ENCODE data around the gene DTNBP1. TPM values are rescaled to one million over a fixed set of nuclear protein-coding genes. Genes with fewer than 3 reads are reported as not detected.

DTNBP1 gene
- total RNA-seq, result 16.4 and 22.8 TPM in 2 replicates

- no peak for DNase-seq (ENCODE audit: extremely low read depth, low read depth, low spot score)
Observed at GRCh38 chr6:15662326-15663129, at the start of gene DTNBP1. Gene DTNBP1, minus strand, starts transcription at chr6:15663028. Its CDS starts 159 bp downstream, at chr6:15662869.

- DNase-seq (ENCODE audit: extremely low read depth, low read depth, low spot score), result no peak
Observed at GRCh38 chr6:15709651-15710269, 46.9 kb upstream of the DTNBP1 start.

- DNase-seq (ENCODE audit: extremely low read depth, low read depth, low spot score), result no peak
Observed at GRCh38 chr6:15708231-15708630, 45.4 kb upstream of the DTNBP1 start.

- DNase-seq (ENCODE audit: extremely low read depth, low read depth, low spot score), result no peak
Observed at GRCh38 chr6:15705981-15706380, 43.2 kb upstream of the DTNBP1 start.

- DNase-seq (ENCODE audit: extremely low read depth, low read depth, low spot score), result no peak
Observed at GRCh38 chr6:15698471-15698870, 35.6 kb upstream of the DTNBP1 start.

GRCh38 chr6:15697895-15698294, 35.1 kb upstream of the DTNBP1 start:
- DNase-seq (ENCODE audit: extremely low read depth, low read depth, low spot score), result no peak

GRCh38 chr6:15691250-15691869, 28.5 kb upstream of the DTNBP1 start:
- DNase-seq (ENCODE audit: extremely low read depth, low read depth, low spot score), result peak; percentile 62

- DNase-seq (ENCODE audit: extremely low read depth, low read depth, low spot score), result no peak
Observed at GRCh38 chr6:15690510-15690909, 27.7 kb upstream of the DTNBP1 start.

- no peak for DNase-seq (ENCODE audit: extremely low read depth, low read depth, low spot score)
Observed at GRCh38 chr6:15689586-15690482, 27.0 kb upstream of the DTNBP1 start.

GRCh38 chr6:15685619-15686018, 22.8 kb upstream of the DTNBP1 start:
- DNase-seq (ENCODE audit: extremely low read depth, low read depth, low spot score), result no peak

- no peak for DNase-seq (ENCODE audit: extremely low read depth, low read depth, low spot score)
Observed at GRCh38 chr6:15682965-15683822, 20.4 kb upstream of the DTNBP1 start.

- DNase-seq (ENCODE audit: extremely low read depth, low read depth, low spot score), result no peak
Observed at GRCh38 chr6:15681946-15682345, 19.1 kb upstream of the DTNBP1 start.

GRCh38 chr6:15678514-15678913, 15.7 kb upstream of the DTNBP1 start:
- no peak for DNase-seq (ENCODE audit: extremely low read depth, low read depth, low spot score)

GRCh38 chr6:15677822-15678221, 15.0 kb upstream of the DTNBP1 start:
- DNase-seq (ENCODE audit: extremely low read depth, low read depth, low spot score), result no peak

- DNase-seq (ENCODE audit: extremely low read depth, low read depth, low spot score), result no peak
Observed at GRCh38 chr6:15675536-15676220, 12.8 kb upstream of the DTNBP1 start.

GRCh38 chr6:15674690-15675386, 12.0 kb upstream of the DTNBP1 start:
- no peak for DNase-seq (ENCODE audit: extremely low read depth, low read depth, low spot score)

- no peak for DNase-seq (ENCODE audit: extremely low read depth, low read depth, low spot score)
Observed at GRCh38 chr6:15673666-15674065, 10.8 kb upstream of the DTNBP1 start.

GRCh38 chr6:15672818-15673217, 10.0 kb upstream of the DTNBP1 start:
- DNase-seq (ENCODE audit: extremely low read depth, low read depth, low spot score), result no peak

- DNase-seq (ENCODE audit: extremely low read depth, low read depth, low spot score), result no peak
Observed at GRCh38 chr6:15672291-15672690, 9.5 kb upstream of the DTNBP1 start.
